ENCODE data around the gene SCART1.
A peak's percentile ranks its signal among the peaks of the same experiment; 100 is the strongest.
"Not testable (repeated sequence)": the region's sequence is repeated elsewhere in the genome, so short reads cannot be mapped to it uniquely, and the experiment has no call there.

The SCART1 gene

GRCh38 chr10:133474665-133475424 is 21.1 kb downstream of the SCART1 start:
- DNase-seq = no peak

GRCh38 chr10:133475425-133475734 is 21.6 kb downstream of the SCART1 start:
- DNase-seq = no peak

GRCh38 chr10:133475821-133476640 is 22.3 kb downstream of the SCART1 start:
- DNase-seq = no peak

GRCh38 chr10:133476641-133476990 is 22.9 kb downstream of the SCART1 start:
- DNase-seq = no peak

- no peak for DNase-seq
These were observed 27.4 kb downstream of the SCART1 start for GRCh38 chr10:133481086-133481643.

GRCh38 chr10:133481657-133482056 is 27.9 kb downstream of the SCART1 start:
- DNase-seq = no peak

GRCh38 chr10:133484818-133485217 is 31.1 kb downstream of the SCART1 start:
- DNase-seq = no peak

GRCh38 chr10:133487085-133487484 is 33.3 kb downstream of the SCART1 start:
- DNase-seq = no peak

GRCh38 chr10:133488354-133488753 is 34.6 kb downstream of the SCART1 start:
- no peak for DNase-seq

- peak; percentile 76 for DNase-seq
These were observed 36.3 kb downstream of the SCART1 start for GRCh38 chr10:133489816-133490588.

GRCh38 chr10:133493562-133493961 is 39.8 kb downstream of the SCART1 start:
- peak; percentile 18 for DNase-seq

GRCh38 chr10:133497363-133497762 is 43.6 kb downstream of the SCART1 start:
- DNase-seq = not testable (repeated sequence)

- DNase-seq = not testable (repeated sequence)
These were observed 45.4 kb downstream of the SCART1 start for GRCh38 chr10:133499176-133499575.

GRCh38 chr10:133500897-133501296 is 47.2 kb downstream of the SCART1 start:
- not testable (repeated sequence) for DNase-seq

- no peak for DNase-seq
These were observed 56.0 kb downstream of the SCART1 start for GRCh38 chr10:133509700-133510099.

- no peak for DNase-seq
These were observed 57.7 kb downstream of the SCART1 start for GRCh38 chr10:133511408-133511807.

- DNase-seq = no peak
These were observed 58.3 kb downstream of the SCART1 start for GRCh38 chr10:133511907-133512528.

GRCh38 chr10:133515471-133515870 is 61.7 kb downstream of the SCART1 start:
- no peak for DNase-seq

GRCh38 chr10:133516057-133516456 is 62.3 kb downstream of the SCART1 start:
- no peak for DNase-seq

GRCh38 chr10:133518517-133518916 is 64.8 kb downstream of the SCART1 start:
- not testable (repeated sequence) for DNase-seq
